PC-9 (cell line): ENCODE results near the gene GPR146.

Source experiments
- CTCF ChIP-seq: fragments of 200-600 bp; sonication (generic); conservative IDR thresholded peaks from 2 replicates; pipeline ENCODE4 v1.6.1; 2017; ENCODE audit warnings: mixed run types, antibody characterized with exemption, mild to moderate bottlenecking, moderate library complexity
- EZH2 ChIP-seq: fragments of 200-600 bp; sonication (generic); IDR thresholded peaks from 2 replicates; pipeline ENCODE4 v1.8.0; 2017; ENCODE audit warnings: antibody characterized with exemption, low read depth

GRCh38 chr7:1068619-1069018, 24.3 kb downstream of the GPR146 start:
- no peak for TF ChIP-seq CTCF
- TF ChIP-seq EZH2, result no peak
